Raji (cell line): ENCODE measurements around the gene NUMBL.

Experiments
- POLR2A ChIP-seq: IDR thresholded peaks from 2 replicates; pipeline ENCODE4 v1.6.1; 2011; ENCODE audit warnings: low read depth, low read length, control low read depth; ENCODE audit not compliant: insufficient read depth

NUMBL gene

GRCh38 chr19:40619333-40620160, 70.9 kb downstream of the NUMBL start:
- TF ChIP-seq POLR2A = no peak

GRCh38 chr19:40617961-40618360, 72.5 kb downstream of the NUMBL start:
- TF ChIP-seq POLR2A = no peak

GRCh38 chr19:40616941-40617340, 73.5 kb downstream of the NUMBL start:
- TF ChIP-seq POLR2A = no peak

- no peak for TF ChIP-seq POLR2A
Observed at GRCh38 chr19:40616178-40616577, 74.3 kb downstream of the NUMBL start.
